ENCODE measurements around the gene CALN1.
"Not testable (repeated sequence)": the region's sequence is repeated elsewhere in the genome, so short reads cannot be mapped to it uniquely, and the experiment has no call there.

The CALN1 gene

GRCh38 chr7:71846160-71846559, 566.0 kb downstream of the CALN1 start:
- no peak overlapping the region for H3K9ac ChIP-seq (ENCODE audit: low read length)
- no peaks in the 10 kb centered on the region for H3K4me1 ChIP-seq (ENCODE audit: control insufficient read depth, insufficient read depth, low read length)
- no peak overlapping the region for H3K4me3 ChIP-seq (ENCODE audit: low read length)

GRCh38 chr7:71843676-71844075, 568.5 kb downstream of the CALN1 start:
- no peaks in the 10 kb centered on the region for H3K4me1 ChIP-seq (ENCODE audit: control insufficient read depth, insufficient read depth, low read length)
- H3K27ac ChIP-seq (ENCODE audit: low read depth, low read length), result no peak overlapping the region
- H3K9ac ChIP-seq (ENCODE audit: low read length), result no peak overlapping the region
- H3K4me3 ChIP-seq (ENCODE audit: low read length), result no peak overlapping the region
- H3K27me3 ChIP-seq (ENCODE audit: control insufficient read depth, insufficient read depth, low read length), result no peaks in the 10 kb centered on the region
- H3K36me3 ChIP-seq (ENCODE audit: control insufficient read depth, insufficient read depth, low read length), result no peaks in the 10 kb centered on the region

More at GRCh38 chr7:71846160-71846559, 566.0 kb downstream of the CALN1 start:
- Histone ChIP-seq H3K27me3 (ENCODE audit: control insufficient read depth, insufficient read depth, low read length) (no peaks in the 10 kb centered on the region), H3K36me3 (ENCODE audit: control insufficient read depth, insufficient read depth, low read length) (no peaks in the 10 kb centered on the region), H3K27ac (ENCODE audit: low read depth, low read length) (no peak overlapping the region)

- no peak overlapping the region for H3K9ac ChIP-seq (ENCODE audit: low read length)
- H3K27ac ChIP-seq (ENCODE audit: low read depth, low read length), result no peak overlapping the region
Observed at GRCh38 chr7:71842786-71843185, 569.4 kb downstream of the CALN1 start.

GRCh38 chr7:71842381-71842780, 569.8 kb downstream of the CALN1 start:
- Histone ChIP-seq H3K27ac (ENCODE audit: low read depth, low read length) (no peak overlapping the region), H3K4me1 (ENCODE audit: control insufficient read depth, insufficient read depth, low read length) (no peaks in the 10 kb centered on the region), H3K27me3 (ENCODE audit: control insufficient read depth, insufficient read depth, low read length) (no peaks in the 10 kb centered on the region), H3K9ac (ENCODE audit: low read length) (no peak overlapping the region), H3K4me3 (ENCODE audit: low read length) (no peak overlapping the region), H3K36me3 (ENCODE audit: control insufficient read depth, insufficient read depth, low read length) (no peaks in the 10 kb centered on the region)

More at GRCh38 chr7:71842786-71843185, 569.4 kb downstream of the CALN1 start:
- Histone ChIP-seq H3K4me3 (ENCODE audit: low read length) (no peak overlapping the region), H3K27me3 (ENCODE audit: control insufficient read depth, insufficient read depth, low read length) (no peaks in the 10 kb centered on the region), H3K36me3 (ENCODE audit: control insufficient read depth, insufficient read depth, low read length) (no peaks in the 10 kb centered on the region), H3K4me1 (ENCODE audit: control insufficient read depth, insufficient read depth, low read length) (no peaks in the 10 kb centered on the region)

GRCh38 chr7:71835056-71835455, 577.1 kb downstream of the CALN1 start:
- H3K4me3 ChIP-seq (ENCODE audit: low read length), result no peak overlapping the region
- H3K4me1 ChIP-seq (ENCODE audit: control insufficient read depth, insufficient read depth, low read length), result no peaks in the 10 kb centered on the region
- no peak overlapping the region for H3K27ac ChIP-seq (ENCODE audit: low read depth, low read length)
- H3K9ac ChIP-seq (ENCODE audit: low read length), result no peak overlapping the region
- H3K36me3 ChIP-seq (ENCODE audit: control insufficient read depth, insufficient read depth, low read length), result no peaks in the 10 kb centered on the region
- no peaks in the 10 kb centered on the region for H3K27me3 ChIP-seq (ENCODE audit: control insufficient read depth, insufficient read depth, low read length)

GRCh38 chr7:71829515-71829914, 582.6 kb downstream of the CALN1 start:
- Histone ChIP-seq H3K27ac (ENCODE audit: low read depth, low read length) (no peak overlapping the region), H3K4me3 (ENCODE audit: low read length) (no peak overlapping the region), H3K27me3 (ENCODE audit: control insufficient read depth, insufficient read depth, low read length) (no peaks in the 10 kb centered on the region), H3K4me1 (ENCODE audit: control insufficient read depth, insufficient read depth, low read length) (no peaks in the 10 kb centered on the region), H3K36me3 (ENCODE audit: control insufficient read depth, insufficient read depth, low read length) (no peaks in the 10 kb centered on the region), H3K9ac (ENCODE audit: low read length) (no peak overlapping the region)

GRCh38 chr7:71828361-71828760, 583.8 kb downstream of the CALN1 start:
- H3K4me1 ChIP-seq (ENCODE audit: control insufficient read depth, insufficient read depth, low read length), result no peaks in the 10 kb centered on the region
- no peaks in the 10 kb centered on the region for H3K27me3 ChIP-seq (ENCODE audit: control insufficient read depth, insufficient read depth, low read length)
- H3K9ac ChIP-seq (ENCODE audit: low read length), result no peak overlapping the region
- H3K4me3 ChIP-seq (ENCODE audit: low read length), result no peak overlapping the region
- H3K27ac ChIP-seq (ENCODE audit: low read depth, low read length), result no peak overlapping the region
- H3K36me3 ChIP-seq (ENCODE audit: control insufficient read depth, insufficient read depth, low read length), result no peaks in the 10 kb centered on the region

- Histone ChIP-seq H3K4me3 (ENCODE audit: low read length) (no peak overlapping the region), H3K27me3 (ENCODE audit: control insufficient read depth, insufficient read depth, low read length) (no peaks in the 10 kb centered on the region), H3K27ac (ENCODE audit: low read depth, low read length) (no peak overlapping the region), H3K9ac (ENCODE audit: low read length) (no peak overlapping the region), H3K36me3 (ENCODE audit: control insufficient read depth, insufficient read depth, low read length) (no peaks in the 10 kb centered on the region), H3K4me1 (ENCODE audit: control insufficient read depth, insufficient read depth, low read length) (no peaks in the 10 kb centered on the region)
Observed at GRCh38 chr7:71826141-71826540, 586.0 kb downstream of the CALN1 start.

- H3K9ac ChIP-seq (ENCODE audit: low read length), result no peak overlapping the region
- H3K4me1 ChIP-seq (ENCODE audit: control insufficient read depth, insufficient read depth, low read length), result no peaks in the 10 kb centered on the region
- H3K36me3 ChIP-seq (ENCODE audit: control insufficient read depth, insufficient read depth, low read length), result no peaks in the 10 kb centered on the region
- no peaks in the 10 kb centered on the region for H3K27me3 ChIP-seq (ENCODE audit: control insufficient read depth, insufficient read depth, low read length)
- no peak overlapping the region for H3K27ac ChIP-seq (ENCODE audit: low read depth, low read length)
- H3K4me3 ChIP-seq (ENCODE audit: low read length), result no peak overlapping the region
Observed at GRCh38 chr7:71824006-71824760, 588.0 kb downstream of the CALN1 start.

- not testable (repeated sequence) for H3K36me3 ChIP-seq (ENCODE audit: control insufficient read depth, insufficient read depth, low read length); H3K27ac ChIP-seq (ENCODE audit: low read depth, low read length); H3K4me1 ChIP-seq (ENCODE audit: control insufficient read depth, insufficient read depth, low read length); H3K4me3 ChIP-seq (ENCODE audit: low read length); H3K9ac ChIP-seq (ENCODE audit: low read length); H3K27me3 ChIP-seq (ENCODE audit: control insufficient read depth, insufficient read depth, low read length)
Observed at GRCh38 chr7:71822406-71822805, 589.7 kb downstream of the CALN1 start.

- Histone ChIP-seq H3K4me3 (ENCODE audit: low read length) (no peak overlapping the region), H3K4me1 (ENCODE audit: control insufficient read depth, insufficient read depth, low read length) (no peaks in the 10 kb centered on the region), H3K27me3 (ENCODE audit: control insufficient read depth, insufficient read depth, low read length) (no peaks in the 10 kb centered on the region), H3K9ac (ENCODE audit: low read length) (no peak overlapping the region), H3K27ac (ENCODE audit: low read depth, low read length) (no peak overlapping the region), H3K36me3 (ENCODE audit: control insufficient read depth, insufficient read depth, low read length) (no peaks in the 10 kb centered on the region)
Observed at GRCh38 chr7:71817916-71818315, 594.2 kb downstream of the CALN1 start.

- Histone ChIP-seq H3K36me3 (ENCODE audit: control insufficient read depth, insufficient read depth, low read length) (no peaks in the 10 kb centered on the region), H3K4me1 (ENCODE audit: control insufficient read depth, insufficient read depth, low read length) (no peaks in the 10 kb centered on the region), H3K4me3 (ENCODE audit: low read length) (no peak overlapping the region), H3K27ac (ENCODE audit: low read depth, low read length) (no peak overlapping the region), H3K9ac (ENCODE audit: low read length) (no peak overlapping the region), H3K27me3 (ENCODE audit: control insufficient read depth, insufficient read depth, low read length) (no peaks in the 10 kb centered on the region)
Observed at GRCh38 chr7:71808115-71808514, 604.0 kb downstream of the CALN1 start.

- Histone ChIP-seq H3K27me3 (ENCODE audit: control insufficient read depth, insufficient read depth, low read length) (no peaks in the 10 kb centered on the region), H3K27ac (ENCODE audit: low read depth, low read length) (no peak overlapping the region), H3K4me1 (ENCODE audit: control insufficient read depth, insufficient read depth, low read length) (no peaks in the 10 kb centered on the region), H3K9ac (ENCODE audit: low read length) (no peak overlapping the region), H3K4me3 (ENCODE audit: low read length) (no peak overlapping the region), H3K36me3 (ENCODE audit: control insufficient read depth, insufficient read depth, low read length) (no peaks in the 10 kb centered on the region)
Observed at GRCh38 chr7:71804256-71804655, 607.9 kb downstream of the CALN1 start.

All from rectal smooth muscle tissue (tissue), 1 donor.